Forelimb muscle (tissue), 1 donor: ENCODE measurements around the gene DHX34. TPM values are rescaled to one million over a fixed set of nuclear protein-coding genes. Genes with fewer than 3 reads are reported as not detected.
"Not testable (repeated sequence)": the region's sequence is repeated elsewhere in the genome, so short reads cannot be mapped to it uniquely, and the experiment has no call there.

Source experiments
- DNase-seq: peaks from one replicate; pipeline ENCODE4 v3.0.0-alpha.2; 2013; ENCODE audit warnings: low read depth
- polyA plus RNA-seq: library from polyadenylated mRNA; unstranded; fragments of 120-200 nt; gene quantifications from one replicate; pipeline ENCODE4 v1.2.1, GENCODE V29; 2013; ENCODE audit not compliant: insufficient read length

Gene DHX34
- polyA plus RNA-seq, 1 donor, result 9.9 TPM

DNA sequence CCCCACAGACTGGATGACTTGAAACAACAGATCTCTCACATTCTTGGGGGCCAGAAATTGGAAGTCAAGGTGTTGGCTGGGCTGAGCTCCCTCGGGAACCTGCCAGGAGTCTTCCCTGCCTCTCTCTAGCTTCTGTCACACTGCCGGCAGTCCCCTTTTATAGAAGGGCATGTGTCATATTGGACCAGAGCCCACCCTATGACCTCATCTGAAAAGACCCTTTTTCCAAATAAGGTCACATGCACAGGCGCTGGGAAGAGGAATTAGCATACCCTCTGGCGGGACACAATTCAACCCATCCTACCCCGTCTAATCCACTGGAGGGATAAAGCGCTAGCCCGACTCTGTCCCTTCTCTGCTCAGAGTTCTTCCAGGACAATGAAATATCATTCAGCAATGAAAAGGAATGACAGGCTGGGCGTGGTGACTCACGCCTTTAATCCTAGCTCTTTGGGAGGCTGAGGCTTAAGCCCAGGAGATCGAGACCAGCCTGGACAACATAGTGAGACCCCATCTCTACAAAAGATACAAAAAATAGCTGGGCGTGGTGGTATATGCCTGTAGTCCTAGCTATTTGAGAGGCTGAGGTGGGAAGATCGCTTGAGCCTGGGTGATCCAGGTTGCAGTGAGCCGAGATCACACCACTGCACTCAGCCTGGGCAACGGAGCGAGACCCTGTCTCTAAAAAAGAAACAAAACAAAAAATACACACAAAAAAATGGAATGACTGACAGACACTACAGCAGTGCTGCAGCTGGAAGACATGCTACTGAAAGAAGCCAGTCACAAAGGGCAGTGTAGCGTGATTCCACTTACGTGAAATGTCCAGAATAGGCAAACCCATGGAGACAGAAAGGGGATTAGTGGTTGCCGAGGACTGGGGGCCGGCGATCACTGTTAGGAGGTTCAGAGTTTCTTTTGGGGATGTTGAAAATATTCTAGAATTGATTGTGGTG, 41.7 kb downstream of the DHX34 start:
- no peak for DNase-seq

DNA sequence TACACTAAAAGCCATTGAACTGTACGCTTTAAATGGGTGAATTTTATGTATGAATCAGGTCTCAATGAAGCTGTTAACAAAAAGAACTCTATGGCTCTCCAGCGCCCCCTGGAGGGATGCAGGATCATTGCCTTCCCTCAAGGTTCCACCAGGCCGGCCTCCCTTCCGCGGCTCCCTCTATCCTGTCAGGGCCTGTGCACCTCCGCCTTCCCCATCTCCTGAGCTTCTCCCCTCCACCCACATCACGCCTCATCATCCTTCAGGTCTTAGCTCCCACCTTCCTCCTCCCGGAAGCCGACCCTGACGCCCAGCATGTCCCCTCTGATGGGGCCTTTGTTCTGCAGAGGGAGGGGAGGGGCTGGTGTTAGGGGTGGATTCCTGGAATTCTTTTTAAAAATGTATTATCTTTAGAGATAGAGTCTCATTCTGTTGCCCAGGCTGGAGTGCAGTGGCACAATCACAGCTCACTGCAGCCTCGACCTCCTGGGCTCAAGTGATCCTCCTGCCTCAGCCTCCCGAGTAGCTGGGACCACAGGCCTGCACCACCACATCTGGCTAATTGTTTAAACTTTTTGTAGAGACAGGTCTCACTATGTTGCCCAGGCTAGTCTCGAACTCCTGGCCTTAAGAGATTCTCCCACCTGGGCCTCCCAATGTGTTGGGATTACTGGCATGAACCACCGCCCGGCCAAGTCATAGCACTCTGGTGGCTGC, 42.6 kb downstream of the DHX34 start:
- DNase-seq, result no peak

DNA sequence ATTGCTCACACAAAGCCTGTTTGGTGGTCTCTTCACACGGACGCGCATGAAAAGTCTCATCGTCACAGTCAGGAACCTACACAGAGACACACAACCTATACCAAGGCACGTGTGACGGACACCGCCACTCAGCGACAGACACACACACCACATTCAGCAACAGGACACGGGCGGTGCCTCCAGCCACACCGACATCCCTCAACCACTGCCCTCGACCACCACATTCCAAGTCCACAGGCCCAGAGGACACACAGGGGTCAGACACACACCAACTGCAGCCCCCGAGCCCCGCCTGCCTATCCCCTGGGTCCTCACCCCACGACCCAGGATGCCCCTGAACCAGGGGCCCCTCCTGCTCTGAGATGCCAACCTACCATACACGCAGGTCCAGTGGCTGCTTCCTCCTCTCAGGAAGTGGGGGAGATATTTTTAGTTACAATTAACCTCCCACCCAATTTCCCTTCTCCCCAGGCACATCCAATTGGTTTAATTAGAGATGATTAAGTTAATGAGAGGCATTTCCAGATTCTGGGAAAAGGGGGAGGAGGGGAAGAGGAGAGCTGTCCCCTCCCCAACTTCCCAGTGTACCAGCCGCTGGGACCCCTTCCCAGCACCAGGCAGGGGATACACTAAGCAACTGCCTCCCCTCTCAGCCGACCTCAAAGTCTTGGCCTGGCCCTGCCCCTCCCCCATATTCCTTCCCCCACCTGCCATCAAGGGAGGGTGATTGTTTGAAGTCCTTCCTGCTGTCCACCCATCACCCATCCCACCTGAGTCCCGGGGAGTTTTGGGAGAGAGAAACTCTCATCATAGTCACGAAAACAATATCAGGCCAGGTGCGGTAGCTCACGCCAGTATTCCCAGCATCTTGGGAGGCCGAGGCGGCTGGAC, 49.8 kb downstream of the DHX34 start:
- DNase-seq, result no peak

- no peak for DNase-seq
Observed at GRCh38 chr19:47402504-47402903, 53.4 kb downstream of the DHX34 start.

DNA sequence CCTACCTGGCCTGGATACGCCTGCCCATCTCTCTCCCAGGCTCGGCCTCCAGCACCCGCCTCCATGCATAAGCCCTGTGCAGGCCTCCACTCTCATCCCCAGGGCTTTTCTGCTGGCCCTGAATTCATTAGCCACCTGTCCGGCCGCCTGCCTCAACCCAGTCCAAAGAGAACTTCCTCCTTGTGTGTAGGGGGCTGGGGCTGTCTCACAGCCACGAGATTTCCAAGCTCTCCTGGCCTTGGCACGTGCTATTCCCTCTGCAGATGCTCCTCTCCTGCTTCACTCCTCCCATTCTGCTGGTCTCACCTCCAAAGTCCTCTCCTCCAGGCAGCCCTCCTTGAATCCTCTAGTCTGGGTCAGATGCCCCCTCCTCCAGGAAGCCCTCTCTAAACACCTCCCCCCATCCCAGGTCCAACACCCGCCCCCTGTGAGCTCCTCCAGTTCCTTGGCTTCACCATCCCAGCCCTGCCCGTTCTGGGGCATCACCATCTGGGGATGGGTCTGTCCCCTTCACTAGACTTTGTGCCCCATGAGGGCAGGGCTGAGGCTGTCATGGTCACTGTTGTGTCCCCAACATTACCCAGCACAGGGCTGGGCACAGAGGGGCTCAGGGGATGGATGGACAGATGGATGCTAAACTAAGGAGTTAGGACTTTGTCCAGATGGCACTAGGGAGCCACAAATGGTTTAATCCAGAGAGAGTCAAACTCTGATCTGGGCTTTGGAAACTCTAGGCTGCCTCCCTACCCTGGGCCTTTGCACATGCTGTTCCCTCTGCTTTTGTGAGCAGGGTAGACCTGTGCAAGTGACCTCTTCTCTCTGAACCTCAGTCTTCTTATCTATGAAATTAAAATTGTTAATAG, 55.5 kb downstream of the DHX34 start:
- DNase-seq, result no peak

GRCh38 chr19:47405197-47405550, 56.1 kb downstream of the DHX34 start:
- no peak for DNase-seq

DNA sequence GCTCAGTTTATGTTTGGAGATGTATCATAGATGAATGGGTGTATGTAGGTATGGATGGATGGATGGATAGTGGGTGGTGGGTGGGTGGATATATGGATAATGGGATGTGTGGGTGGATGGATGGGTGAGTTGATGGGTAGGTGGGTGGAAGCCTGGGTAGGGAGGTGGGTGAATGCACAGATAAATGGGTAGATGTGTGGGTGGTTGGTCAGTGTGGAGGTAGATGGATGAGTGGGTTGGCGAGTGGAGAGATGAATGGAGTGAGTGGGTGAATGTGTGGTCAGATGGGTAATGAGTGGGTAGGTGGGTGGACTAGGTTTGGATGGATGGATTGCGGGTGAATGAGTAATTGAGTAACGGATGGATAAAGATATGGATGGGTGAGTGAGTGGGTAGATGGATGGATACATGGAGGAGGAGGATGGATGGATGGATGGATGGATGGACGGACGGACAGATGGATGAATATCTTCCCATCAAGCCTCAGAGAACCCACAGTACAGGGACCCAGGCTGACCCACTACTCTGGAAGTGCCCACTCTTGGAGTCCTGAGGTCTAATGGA, 56.8 kb downstream of the DHX34 start:
- DNase-seq, result no peak

DNA sequence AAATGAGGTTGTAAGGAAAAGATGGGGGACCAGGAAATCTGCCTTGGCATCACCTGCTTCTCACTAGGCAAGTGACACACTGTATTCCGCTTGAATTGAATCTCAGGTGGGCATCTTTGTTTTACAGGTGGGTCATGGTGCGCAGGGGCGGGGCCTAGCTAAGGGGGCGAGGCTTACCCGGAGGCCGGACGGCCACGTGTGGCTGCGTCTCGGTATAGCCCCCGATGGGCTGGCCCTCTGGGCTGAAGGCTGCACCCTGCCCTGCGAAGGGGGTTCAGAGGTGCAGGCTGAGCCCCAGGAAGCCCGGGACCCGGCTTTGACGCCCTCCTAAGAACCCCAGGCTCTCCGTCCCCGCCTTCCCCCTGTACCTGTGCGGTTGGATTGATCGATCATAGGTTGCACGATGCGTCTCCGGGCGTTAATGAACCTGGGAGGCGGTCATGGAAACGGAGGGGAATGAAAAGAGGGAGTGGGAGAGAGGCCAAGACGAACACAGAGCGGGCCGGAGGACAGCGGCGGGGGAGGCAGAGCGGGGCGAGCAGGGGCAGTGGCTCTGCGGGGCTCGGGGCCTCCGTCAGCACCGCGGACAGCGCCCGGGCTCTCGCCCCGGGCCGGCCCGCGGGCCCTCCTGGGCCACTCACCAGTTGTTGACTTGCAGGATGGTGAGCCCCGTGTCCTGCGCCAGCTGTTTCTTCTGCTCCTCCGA, 57.7 kb downstream of the DHX34 start:
- DNase-seq, result no peak

- DNase-seq, result no peak
Observed at GRCh38 chr19:47407417-47407774, 58.3 kb downstream of the DHX34 start.

DNA sequence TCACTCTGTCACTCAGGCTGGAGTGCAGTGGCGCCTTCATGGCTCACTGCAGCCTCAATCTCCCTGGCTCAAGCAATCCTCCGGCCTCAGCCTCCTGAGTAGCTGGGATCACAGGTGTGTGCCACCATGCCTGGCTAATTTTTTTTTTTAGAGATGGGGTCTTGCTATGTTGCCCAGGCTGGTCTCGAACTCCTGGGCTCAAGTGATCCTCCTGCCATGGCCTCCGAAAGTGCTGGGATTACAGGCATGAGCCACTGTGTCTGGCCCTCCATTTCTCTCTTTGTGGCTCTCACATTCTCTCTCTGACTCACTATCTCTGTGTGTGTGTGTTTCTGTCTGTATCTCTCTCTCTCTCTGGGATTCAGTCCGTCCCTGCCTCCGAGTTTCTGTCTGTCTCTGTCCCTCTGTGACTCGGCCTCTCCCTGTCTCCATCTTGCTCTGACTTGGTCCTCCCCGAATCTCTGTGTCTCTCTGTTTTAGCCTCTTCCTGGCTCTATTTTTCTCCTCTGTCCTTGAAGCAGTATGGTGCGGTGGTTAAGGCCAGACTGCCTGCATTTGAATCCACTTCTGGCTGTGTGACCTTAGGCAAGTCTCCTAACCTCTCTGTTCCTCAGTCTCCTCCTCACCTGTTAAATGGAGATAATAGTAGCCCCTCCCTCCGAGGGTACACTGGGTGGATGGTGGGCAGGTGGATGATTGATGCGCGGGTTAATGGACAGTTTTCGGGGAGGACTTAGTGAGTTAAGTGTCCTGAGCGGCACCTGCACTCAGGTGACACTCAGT, 59.2 kb downstream of the DHX34 start:
- DNase-seq, result no peak

GRCh38 chr19:47411101-47411500, 62.0 kb downstream of the DHX34 start:
- no peak for DNase-seq

- DNase-seq, result not testable (repeated sequence)
Observed at GRCh38 chr19:47411696-47412095, 62.6 kb downstream of the DHX34 start.

GRCh38 chr19:47413941-47414340, 64.8 kb downstream of the DHX34 start:
- DNase-seq, result no peak

DNA sequence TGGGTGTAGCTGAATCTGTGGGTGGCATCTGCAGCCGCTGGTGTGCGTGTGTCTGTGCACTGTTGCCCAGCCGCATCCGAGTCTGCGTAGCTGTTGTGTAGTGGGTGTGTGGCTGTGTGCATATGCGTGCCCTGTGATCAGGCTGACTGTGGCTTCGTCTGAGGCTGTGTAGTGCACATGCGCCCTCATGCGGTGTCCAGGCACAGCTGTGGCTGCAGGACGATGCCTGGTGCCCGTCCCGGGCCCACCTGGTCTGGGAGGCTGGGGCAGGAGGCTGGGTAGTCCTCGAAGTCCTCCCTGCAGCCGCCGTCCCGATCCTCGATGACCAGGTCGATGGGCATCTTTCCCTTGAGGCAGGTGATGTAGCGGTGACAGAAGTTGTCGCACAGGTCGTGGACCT, 65.4 kb downstream of the DHX34 start:
- no peak for DNase-seq

GRCh38 chr19:47415953-47416642, 67.0 kb downstream of the DHX34 start:
- no peak for DNase-seq

GRCh38 chr19:47416643-47416985, 67.5 kb downstream of the DHX34 start:
- DNase-seq, result no peak

DNA sequence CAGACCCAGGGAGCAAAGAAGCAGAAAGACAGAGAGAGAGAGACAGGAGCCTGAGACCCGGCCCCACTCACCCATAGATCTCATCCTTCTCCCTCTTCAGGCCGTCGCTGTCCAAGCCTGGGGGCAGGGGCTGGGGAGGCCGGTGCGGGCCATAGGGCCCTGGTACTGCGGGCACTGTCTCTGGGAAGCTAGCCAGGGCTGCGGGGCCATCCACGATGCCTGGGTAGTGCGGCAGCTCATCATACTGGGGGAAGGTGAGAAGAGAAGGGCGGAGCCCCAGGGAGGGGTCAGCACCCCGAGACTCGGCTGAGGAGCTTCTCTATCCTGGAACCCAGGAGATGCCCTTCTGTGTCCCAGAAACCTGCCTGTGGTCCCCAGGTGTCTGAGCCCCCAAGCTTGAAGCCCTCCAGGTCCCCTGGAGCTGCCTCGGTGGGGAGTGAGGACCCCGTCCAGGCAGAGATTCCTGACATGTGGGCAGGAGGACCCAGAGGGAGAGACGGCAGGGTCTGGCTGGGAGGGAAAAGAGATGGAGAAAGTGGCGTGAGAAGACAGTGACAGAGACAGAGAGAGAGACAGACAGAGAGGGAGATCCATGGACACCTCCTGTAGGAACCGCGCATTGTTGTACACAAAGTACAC, 68.1 kb downstream of the DHX34 start:
- DNase-seq, result no peak
